ENCODE measurements around the gene APBB2.
"Not testable (repeated sequence)": the region's sequence is repeated elsewhere in the genome, so short reads cannot be mapped to it uniquely, and the experiment has no call there.

APBB2 gene

GRCh38 chr4:40827758-40828157 lies 386.6 kb downstream of the APBB2 start:
- no peak overlapping the region for H3K4me3 ChIP-seq (ENCODE audit: low read depth, low read length)

GRCh38 chr4:40826821-40827220 lies 387.5 kb downstream of the APBB2 start:
- DNase-seq (ENCODE audit: low read depth) = no peak
- TF ChIP-seq MAX (IDR thresholded peaks at IDR 0.05; ENCODE audit: low read depth, low read length) = no peak
- TF ChIP-seq CTCF (IDR thresholded peaks at IDR 0.05; ENCODE audit: low read depth, low read length) = no peak
- TF ChIP-seq MYC (IDR thresholded peaks at IDR 0.05; ENCODE audit: low read depth, low read length) = no peak
- no peak for TF ChIP-seq POLR2A (IDR thresholded peaks at IDR 0.05; ENCODE audit: extremely low read depth, insufficient read length)
- no peak overlapping the region for H3K4me3 ChIP-seq (ENCODE audit: low read depth, low read length)

More at GRCh38 chr4:40827758-40828157, 386.6 kb downstream of the APBB2 start:
- no peak for TF ChIP-seq CTCF (IDR thresholded peaks at IDR 0.05; ENCODE audit: low read depth, low read length)
- no peak for TF ChIP-seq POLR2A (IDR thresholded peaks at IDR 0.05; ENCODE audit: extremely low read depth, insufficient read length)
- TF ChIP-seq MAX (IDR thresholded peaks at IDR 0.05; ENCODE audit: low read depth, low read length) = no peak
- TF ChIP-seq MYC (IDR thresholded peaks at IDR 0.05; ENCODE audit: low read depth, low read length) = no peak
- DNase-seq (ENCODE audit: low read depth) = no peak

GRCh38 chr4:40825014-40825838 lies 389.1 kb downstream of the APBB2 start:
- no peak overlapping the region for H3K4me3 ChIP-seq (ENCODE audit: low read depth, low read length)
- DNase-seq (ENCODE audit: low read depth) = no peak
- TF ChIP-seq CTCF (IDR thresholded peaks at IDR 0.05; ENCODE audit: low read depth, low read length) (no peak), MAX (IDR thresholded peaks at IDR 0.05; ENCODE audit: low read depth, low read length) (no peak), MYC (IDR thresholded peaks at IDR 0.05; ENCODE audit: low read depth, low read length) (no peak), POLR2A (IDR thresholded peaks at IDR 0.05; ENCODE audit: extremely low read depth, insufficient read length) (no peak)

- no peak for TF ChIP-seq CTCF (IDR thresholded peaks at IDR 0.05; ENCODE audit: low read depth, low read length)
- TF ChIP-seq MYC (IDR thresholded peaks at IDR 0.05; ENCODE audit: low read depth, low read length) = no peak
- no peak for TF ChIP-seq MAX (IDR thresholded peaks at IDR 0.05; ENCODE audit: low read depth, low read length)
- TF ChIP-seq POLR2A (IDR thresholded peaks at IDR 0.05; ENCODE audit: extremely low read depth, insufficient read length) = no peak
- H3K4me3 ChIP-seq (ENCODE audit: low read depth, low read length) = no peak overlapping the region
- DNase-seq (ENCODE audit: low read depth) = no peak
These were observed 391.7 kb downstream of the APBB2 start for GRCh38 chr4:40822420-40823166.

GRCh38 chr4:40820101-40820500 lies 394.2 kb downstream of the APBB2 start:
- H3K4me3 ChIP-seq (ENCODE audit: low read depth, low read length) = no peak overlapping the region
- DNase-seq (ENCODE audit: low read depth) = no peak
- TF ChIP-seq MYC (IDR thresholded peaks at IDR 0.05; ENCODE audit: low read depth, low read length) (no peak), MAX (IDR thresholded peaks at IDR 0.05; ENCODE audit: low read depth, low read length) (no peak), CTCF (IDR thresholded peaks at IDR 0.05; ENCODE audit: low read depth, low read length) (no peak), POLR2A (IDR thresholded peaks at IDR 0.05; ENCODE audit: extremely low read depth, insufficient read length) (no peak)

- DNase-seq (ENCODE audit: low read depth) = not testable (repeated sequence)
These were observed 397.2 kb downstream of the APBB2 start for GRCh38 chr4:40817157-40817556.

More at GRCh38 chr4:40817157-40817556, 397.2 kb downstream of the APBB2 start:
- not testable (repeated sequence) for H3K4me3 ChIP-seq (ENCODE audit: low read depth, low read length)

All from NB4 (cell line).